ENCODE data around the gene ARID5B. TPM values are rescaled to one million over a fixed set of nuclear protein-coding genes. Genes with fewer than 3 reads are reported as not detected.

Gene ARID5B
- total and polyA plus RNA-seq, 5 donors from 2014 or later = 58.1 to 169 (median 64.0) TPM

DNA sequence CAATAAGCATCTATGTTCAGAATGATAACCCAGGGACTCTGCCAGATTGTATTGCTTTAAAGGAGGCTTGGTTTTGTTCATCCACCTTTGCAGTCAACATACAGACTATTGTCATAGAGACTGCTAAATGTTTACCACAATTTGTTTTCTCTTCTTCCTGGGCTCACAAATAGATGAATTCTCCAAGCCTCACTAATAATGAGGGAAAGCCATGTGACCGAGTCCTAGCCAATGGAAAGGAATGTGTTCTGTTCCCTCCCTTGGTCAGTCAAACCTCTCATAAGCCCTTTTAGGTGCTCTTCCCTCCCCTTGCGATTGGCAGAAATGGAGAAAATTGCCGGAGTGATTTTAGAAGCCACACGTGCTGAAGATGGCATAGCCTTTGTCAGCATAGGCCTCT, 230.2 kb downstream of the ARID5B start:
- DNase-seq (no peak), ATAC-seq (ENCODE audit: low read depth in 2 of 2) (no peak)
- Mint-ChIP-seq H3K4me3 (no peak overlapping the region), H3K27ac (peak overlapping the region in 2 of 3 donors; percentile 29 to 39), H3K4me1 (peaks cover 6 to 27% (median 22%) of the 10 kb centered on the region in 4 donors), H3K36me3 (peaks cover 5% of the 10 kb centered on the region), H3K9me3 (peaks cover 1 to 13% (median 6%) of the 10 kb centered on the region in 7 donors), H3K27me3 (no peaks in the 10 kb centered on the region)
- no peaks in the 10 kb centered on the region for H3K36me3 ChIP-seq (ENCODE audit: control insufficient read depth, insufficient read depth, low read length)
- no peaks in the 10 kb centered on the region for H3K4me1 ChIP-seq (ENCODE audit: control insufficient read depth, insufficient read depth, low read length, poor library complexity, severe bottlenecking)
- H3K9me3 ChIP-seq (ENCODE audit: control insufficient read depth in 2 of 2, low read length in 2 of 2) = no peaks in the 10 kb centered on the region
- H3K27me3 ChIP-seq (ENCODE audit: control insufficient read depth, insufficient read depth, low read length) = no peaks in the 10 kb centered on the region
- H3K4me3 ChIP-seq (ENCODE audit: low read depth, low read length) = no peak overlapping the region
- no peak overlapping the region for H3K27ac ChIP-seq (ENCODE audit: insufficient read depth, low read length, poor library complexity, severe bottlenecking)

- Mint-ChIP-seq H3K4me1 (peaks cover 6 to 22% (median 19%) of the 10 kb centered on the region in 4 donors), H3K27me3 (no peaks in the 10 kb centered on the region), H3K4me3 (no peak overlapping the region), H3K36me3 (peaks cover 5% of the 10 kb centered on the region), H3K9me3 (peaks cover 2 to 13% (median 10%) of the 10 kb centered on the region in 7 donors), H3K27ac (peak overlapping the region in 1 of 3 donors; percentile 45)
- Histone ChIP-seq H3K4me3 (ENCODE audit: low read depth, low read length) (no peak overlapping the region), H3K27ac (ENCODE audit: insufficient read depth, low read length, poor library complexity, severe bottlenecking) (no peak overlapping the region), H3K9me3 (ENCODE audit: control insufficient read depth in 2 of 2, low read length in 2 of 2) (no peaks in the 10 kb centered on the region), H3K27me3 (ENCODE audit: control insufficient read depth, insufficient read depth, low read length) (no peaks in the 10 kb centered on the region), H3K36me3 (ENCODE audit: control insufficient read depth, insufficient read depth, low read length) (no peaks in the 10 kb centered on the region), H3K4me1 (ENCODE audit: control insufficient read depth, insufficient read depth, low read length, poor library complexity, severe bottlenecking) (no peaks in the 10 kb centered on the region)
- no peak for ATAC-seq (ENCODE audit: low read depth in 2 of 2)
- peak in 1 of 3 donors; percentile 27 for DNase-seq
These were observed 232.1 kb downstream of the ARID5B start for GRCh38 chr10:62133618-62134017.

DNA sequence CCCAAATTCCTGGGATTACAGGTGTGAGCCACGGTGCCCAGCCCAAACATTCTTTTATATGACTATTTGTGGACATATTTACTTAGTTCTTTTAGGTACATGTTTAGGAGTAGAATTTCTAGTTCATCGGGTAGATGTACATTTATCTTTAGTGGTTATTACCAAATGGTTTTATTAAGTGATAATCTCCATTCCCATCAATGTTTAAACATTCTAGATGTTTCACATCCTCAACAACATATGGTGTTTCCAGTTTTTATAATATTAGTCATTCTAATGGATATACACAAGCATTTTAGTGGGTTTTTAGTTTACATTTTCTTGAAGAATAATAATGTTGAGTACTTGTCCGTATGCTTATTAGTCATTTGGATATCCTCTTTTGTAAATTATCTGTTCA, 235.4 kb downstream of the ARID5B start:
- no peaks in the 10 kb centered on the region for H3K9me3 ChIP-seq (ENCODE audit: control insufficient read depth in 2 of 2, low read length in 2 of 2)
- no peak overlapping the region for H3K4me3 ChIP-seq (ENCODE audit: low read depth, low read length)
- Mint-ChIP-seq H3K27ac (no peak overlapping the region), H3K4me1 (peaks cover 8 to 24% (median 10%) of the 10 kb centered on the region in 4 donors), H3K4me3 (no peak overlapping the region), H3K9me3 (peaks cover 2 to 6% (median 3%) of the 10 kb centered on the region in 7 donors), H3K27me3 (no peaks in the 10 kb centered on the region), H3K36me3 (peaks cover 17% of the 10 kb centered on the region)
- H3K4me1 ChIP-seq (ENCODE audit: control insufficient read depth, insufficient read depth, low read length, poor library complexity, severe bottlenecking) = no peaks in the 10 kb centered on the region
- DNase-seq = no peak
- no peak for ATAC-seq (ENCODE audit: low read depth in 2 of 2)
- H3K27ac ChIP-seq (ENCODE audit: insufficient read depth, low read length, poor library complexity, severe bottlenecking) = no peak overlapping the region
- H3K36me3 ChIP-seq (ENCODE audit: control insufficient read depth, insufficient read depth, low read length) = no peaks in the 10 kb centered on the region
- H3K27me3 ChIP-seq (ENCODE audit: control insufficient read depth, insufficient read depth, low read length) = no peaks in the 10 kb centered on the region

Other genes starting within 250 kb of the ARID5B start
- gene CABCOCO1, start 238.8 kb upstream of the ARID5B start, total RNA-seq = not detected
- gene CABCOCO1, start 238.8 kb upstream of the ARID5B start, polyA plus RNA-seq = not detected